Natural killer cell treated with Interleukin-12 subunit alpha and Interleukin-12 subunit beta and Interleukin-15 and Interleukin-18, amount 100 ng/mL, for 72 hours (primary cell): Measurements from ENCODE around the gene TMEM156. TPM values are rescaled to one million over a fixed set of nuclear protein-coding genes. Genes with fewer than 3 reads are reported as not detected.

Experiments used
- ATAC-seq, 2 donors: fragments of 150-1000 bp; cut with Tn5 transposase in 1 of 2; sonication (Bioruptor Pico), chemical (Tn5 transposase) in 1 of 2; 2 replicates each; pipeline ENCODE4 v1.10.0; 2021
- DNase-seq: peaks from one replicate; pipeline ENCODE4 v3.0.0; 2022; ENCODE audit warnings: low spot score
- H3K27ac Mint-ChIP-seq, 2 donors: 1 replicate in 1 of 2; 2 replicates in 1 of 2; pipeline ENCODE4 v1.8.0; 2022; ENCODE audit warnings: mixed read lengths in 2 of 2, mild to moderate bottlenecking in 1 of 2, moderate library complexity in 1 of 2
- H3K27me3 Mint-ChIP-seq, 2 donors: 1 replicate in 1 of 2; 2 replicates in 1 of 2; pipeline ENCODE4 v1.8.0; 2022; ENCODE audit warnings: mixed read lengths in 2 of 2
- H3K36me3 Mint-ChIP-seq: one replicate; pipeline ENCODE4 v1.8.0; 2022; ENCODE audit warnings: mixed read lengths
- H3K4me1 Mint-ChIP-seq, 2 donors: 1 replicate in 1 of 2; 2 replicates in 1 of 2; pipeline ENCODE4 v1.8.0; 2022; ENCODE audit warnings: low read depth in 2 of 2, mixed read lengths in 2 of 2, mild to moderate bottlenecking in 1 of 2
- H3K4me3 Mint-ChIP-seq: one replicate; pipeline ENCODE4 v1.8.0; 2022; ENCODE audit warnings: mixed read lengths
- H3K9me3 Mint-ChIP-seq: 2 replicates; pipeline ENCODE4 v1.8.0; 2022; ENCODE audit warnings: mixed read lengths
- total RNA-seq, 2 donors: library from RNA; stranded (reverse); gene quantifications; one replicate each; pipeline ENCODE4 v1.2.3, GENCODE V29; 2022

TMEM156 gene
- total RNA-seq, 2 donors from 2014 or later: 7.9 to 10.3 TPM

GRCh38 chr4:38930204-38930603, 102.0 kb downstream of the TMEM156 start:
- no peaks in the 10 kb centered on the region for H3K36me3 Mint-ChIP-seq
- no peaks in the 10 kb centered on the region for H3K4me1 Mint-ChIP-seq
- DNase-seq (no peak), ATAC-seq (no peak)
- H3K27me3 Mint-ChIP-seq: peaks cover 3 to 7% of the 10 kb centered on the region in 2 donors
- no peak overlapping the region for H3K27ac Mint-ChIP-seq
- no peak overlapping the region for H3K4me3 Mint-ChIP-seq
- no peaks in the 10 kb centered on the region for H3K9me3 Mint-ChIP-seq

GRCh38 chr4:38928974-38929373, 103.2 kb downstream of the TMEM156 start:
- Mint-ChIP-seq H3K27ac (no peak overlapping the region), H3K4me3 (no peak overlapping the region), H3K27me3 (peaks cover 3 to 7% of the 10 kb centered on the region in 2 donors), H3K9me3 (no peaks in the 10 kb centered on the region), H3K36me3 (no peaks in the 10 kb centered on the region), H3K4me1 (no peaks in the 10 kb centered on the region)
- no peak for ATAC-seq
- no peak for DNase-seq

GRCh38 chr4:38928568-38928967, 103.6 kb downstream of the TMEM156 start:
- DNase-seq: no peak
- Mint-ChIP-seq H3K36me3 (no peaks in the 10 kb centered on the region), H3K4me3 (no peak overlapping the region), H3K27me3 (peaks cover 3 to 7% of the 10 kb centered on the region in 2 donors), H3K9me3 (no peaks in the 10 kb centered on the region), H3K27ac (no peak overlapping the region), H3K4me1 (no peaks in the 10 kb centered on the region)
- no peak for ATAC-seq

- H3K36me3 Mint-ChIP-seq: no peaks in the 10 kb centered on the region
- no peak overlapping the region for H3K27ac Mint-ChIP-seq
- H3K4me3 Mint-ChIP-seq: no peak overlapping the region
- DNase-seq (no peak), ATAC-seq (peak in 1 of 2 donors; percentile 56)
- H3K27me3 Mint-ChIP-seq: peaks cover 3 to 7% of the 10 kb centered on the region in 2 donors
- no peaks in the 10 kb centered on the region for H3K4me1 Mint-ChIP-seq
- no peaks in the 10 kb centered on the region for H3K9me3 Mint-ChIP-seq
Observed at GRCh38 chr4:38926896-38927295, 105.3 kb downstream of the TMEM156 start.

GRCh38 chr4:38925492-38926413, 106.5 kb downstream of the TMEM156 start:
- no peaks in the 10 kb centered on the region for H3K36me3 Mint-ChIP-seq
- H3K27ac Mint-ChIP-seq: no peak overlapping the region
- ATAC-seq (no peak), DNase-seq (no peak)
- H3K9me3 Mint-ChIP-seq: no peaks in the 10 kb centered on the region
- H3K4me1 Mint-ChIP-seq: no peaks in the 10 kb centered on the region
- peaks cover 3 to 7% of the 10 kb centered on the region in 2 donors for H3K27me3 Mint-ChIP-seq
- H3K4me3 Mint-ChIP-seq: no peak overlapping the region

GRCh38 chr4:38924353-38924752, 107.9 kb downstream of the TMEM156 start:
- DNase-seq: no peak
- Mint-ChIP-seq H3K27me3 (peaks cover 3 to 7% of the 10 kb centered on the region in 2 donors), H3K36me3 (no peaks in the 10 kb centered on the region), H3K4me3 (no peak overlapping the region), H3K9me3 (no peaks in the 10 kb centered on the region), H3K4me1 (no peaks in the 10 kb centered on the region), H3K27ac (no peak overlapping the region)
- ATAC-seq: no peak

GRCh38 chr4:38923746-38924145, 108.5 kb downstream of the TMEM156 start:
- Mint-ChIP-seq H3K4me1 (no peaks in the 10 kb centered on the region), H3K4me3 (no peak overlapping the region), H3K9me3 (no peaks in the 10 kb centered on the region), H3K27ac (no peak overlapping the region), H3K27me3 (peaks cover 3 to 7% of the 10 kb centered on the region in 2 donors), H3K36me3 (no peaks in the 10 kb centered on the region)
- DNase-seq: no peak
- no peak for ATAC-seq

- ATAC-seq: no peak
- no peak for DNase-seq
- H3K9me3 Mint-ChIP-seq: no peaks in the 10 kb centered on the region
- no peaks in the 10 kb centered on the region for H3K4me1 Mint-ChIP-seq
- no peak overlapping the region for H3K27ac Mint-ChIP-seq
- H3K36me3 Mint-ChIP-seq: no peaks in the 10 kb centered on the region
- H3K27me3 Mint-ChIP-seq: no peaks in the 10 kb centered on the region
- H3K4me3 Mint-ChIP-seq: no peak overlapping the region
Observed at GRCh38 chr4:38921151-38921550, 111.1 kb downstream of the TMEM156 start.

GRCh38 chr4:38920677-38921076, 111.5 kb downstream of the TMEM156 start:
- no peaks in the 10 kb centered on the region for H3K27me3 Mint-ChIP-seq
- no peak for DNase-seq
- no peak overlapping the region for H3K27ac Mint-ChIP-seq
- H3K36me3 Mint-ChIP-seq: no peaks in the 10 kb centered on the region
- H3K4me1 Mint-ChIP-seq: no peaks in the 10 kb centered on the region
- no peak for ATAC-seq
- H3K9me3 Mint-ChIP-seq: no peaks in the 10 kb centered on the region
- H3K4me3 Mint-ChIP-seq: no peak overlapping the region

GRCh38 chr4:38920186-38920585, 112.0 kb downstream of the TMEM156 start:
- no peak for DNase-seq
- no peaks in the 10 kb centered on the region for H3K4me1 Mint-ChIP-seq
- no peaks in the 10 kb centered on the region for H3K27me3 Mint-ChIP-seq
- H3K4me3 Mint-ChIP-seq: no peak overlapping the region
- no peak overlapping the region for H3K27ac Mint-ChIP-seq
- H3K9me3 Mint-ChIP-seq: no peaks in the 10 kb centered on the region
- no peak for ATAC-seq
- H3K36me3 Mint-ChIP-seq: no peaks in the 10 kb centered on the region

GRCh38 chr4:38919494-38919893, 112.7 kb downstream of the TMEM156 start:
- H3K4me1 Mint-ChIP-seq: no peaks in the 10 kb centered on the region
- no peaks in the 10 kb centered on the region for H3K27me3 Mint-ChIP-seq
- H3K4me3 Mint-ChIP-seq: no peak overlapping the region
- no peaks in the 10 kb centered on the region for H3K36me3 Mint-ChIP-seq
- H3K9me3 Mint-ChIP-seq: no peaks in the 10 kb centered on the region
- ATAC-seq (no peak), DNase-seq (no peak)
- H3K27ac Mint-ChIP-seq: no peak overlapping the region

- DNase-seq: no peak
- no peaks in the 10 kb centered on the region for H3K27me3 Mint-ChIP-seq
- no peaks in the 10 kb centered on the region for H3K4me1 Mint-ChIP-seq
- H3K4me3 Mint-ChIP-seq: no peak overlapping the region
- H3K9me3 Mint-ChIP-seq: no peaks in the 10 kb centered on the region
- no peak for ATAC-seq
- H3K27ac Mint-ChIP-seq: no peak overlapping the region
- H3K36me3 Mint-ChIP-seq: no peaks in the 10 kb centered on the region
Observed at GRCh38 chr4:38917481-38918025, 114.7 kb downstream of the TMEM156 start.
